ENCODE results near the gene ITGAD.

DNA sequence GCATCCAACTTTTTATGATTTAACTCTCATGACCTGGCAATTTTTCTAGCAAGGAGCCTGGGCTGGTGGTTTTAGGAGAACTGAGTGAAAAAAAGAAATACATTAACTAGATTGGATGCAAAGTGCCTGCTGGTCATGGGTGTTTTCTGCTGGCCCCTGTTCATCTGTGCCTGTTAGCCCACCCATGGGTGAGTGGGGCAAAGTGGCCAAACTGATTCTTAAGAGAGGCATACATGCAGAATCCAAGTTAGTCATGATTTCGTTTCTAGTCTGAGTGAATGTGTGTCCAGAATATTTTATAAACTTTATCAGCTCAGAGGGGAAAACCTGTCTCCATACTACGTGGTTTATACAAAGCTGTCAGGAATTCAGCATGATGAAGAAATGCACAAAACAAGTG is 4.6 kb upstream of the ITGAD start:
- no peak for TF ChIP-seq EZH2phosphoT487 (conservative IDR thresholded peaks at IDR 0.05; ENCODE audit: low read length)
- TF ChIP-seq CTCF (IDR thresholded peaks at IDR 0.05; ENCODE audit: insufficient read depth, low read length, poor library complexity, severe bottlenecking): no peak
